Right lobe of liver (tissue), 6 donors: ENCODE measurements around the gene SLC38A10. TPM values are rescaled to one million over a fixed set of nuclear protein-coding genes. Genes with fewer than 3 reads are reported as not detected.

ENCODE experiments used
- ATAC-seq, 4 donors: fragments of 200-7000 bp; cut with Tn5 transposase; one replicate each; pipeline ENCODE4 v1.9.1; 2020; ENCODE audit warnings: mild to moderate bottlenecking in 4 of 4, moderate library complexity in 4 of 4
- DNase-seq, 3 donors: peaks; one replicate each; pipeline ENCODE4 v3.0.0-alpha.2; 2020
- H3K27ac ChIP-seq, 3 donors: fragments of 200-600 bp; one replicate each; pipeline ENCODE4 v1.8.0; 2022
- H3K27me3 ChIP-seq, 2 donors: fragments of 200-600 bp; one replicate each; pipeline ENCODE4 v1.8.0; 2022
- H3K36me3 ChIP-seq, 4 donors: fragments of 200-600 bp; sonication (generic) in 1 of 4; one replicate each; pipeline versions ENCODE4 v1.5.1 to v1.8.0; 2017 to 2022; ENCODE audit warnings: control low read depth in 1 of 4
- H3K4me1 ChIP-seq, 4 donors: fragments of 200-600 bp; sonication (generic) in 1 of 4; one replicate each; pipeline versions ENCODE4 v1.5.1 to v1.8.0; 2017 to 2022; ENCODE audit warnings: control low read depth in 1 of 4
- H3K4me3 ChIP-seq, 3 donors: fragments of 200-600 bp; one replicate each; pipeline ENCODE4 v1.8.0; 2022
- H3K9me3 ChIP-seq, 4 donors: fragments of 200-600 bp; sonication (generic) in 1 of 4; one replicate each; pipeline versions ENCODE4 v1.5.1 to v1.8.0; 2017 to 2022; ENCODE audit warnings: control low read depth in 1 of 4
- POLR2A ChIP-seq: fragments of 450-650 bp; IDR thresholded peaks from one replicate; pipeline ENCODE4 v1.6.1; 2017; ENCODE audit warnings: antibody characterized with exemption, mild to moderate bottlenecking
- WGBS: methylation state at CpG from one replicate; pipeline ENCODE4 v1.1.6; 2018; ENCODE audit warnings: low coverage, low lambda C conversion rate; ENCODE audit not compliant: insufficient coverage; ENCODE audit errors: missing lambda C conversion rate; 5-methylcytosine and 5-hydroxymethylcytosine counted together
- intact Hi-C, 2 donors: fragments of 100-400 bp; cut with DNase I; formaldehyde crosslinking; loops; one replicate each; pipeline versions ENCODE4 v1.11.2 to v1.14.1; 2022
- total RNA-seq, 6 experiments: library from RNA; depleted of rRNA in 2 of 6; stranded (reverse); fragments of >200 nt in 2 of 6; fragmentation: NEBNext Ultra II Directional in 3 of 6; extraction: Animal tissue kit (Norgen Biotek cat#: 25700) in 3 of 6; gene quantifications; one replicate each; pipeline versions ENCODE4 v1.1.0 to v1.2.4, GENCODE V29; 2016 to 2023
- TF ChIP-seq, protein P1 (sequence below), 4 donors: fragments of 200-600 bp in 3 of 4; fragments of 450-650 bp in 1 of 4; IDR thresholded peaks; one replicate each; pipeline versions ENCODE4 v1.5.1 to v1.8.0; 2016 to 2022; ENCODE audit warnings: antibody characterized with exemption in 4 of 4, mild to moderate bottlenecking in 2 of 4
- donor health status: DM: no; HTN: yes; CAD: no.
- donor health status: DM: no; HTN: no; CAD: no.
- donor health status: DM: no; HTN: no; CAD: no.
- donor health status: DM: no; HTN: yes; CAD: no.
- donor health status: DM: no; HTN: yes; CAD: no.

SLC38A10 gene
- total RNA-seq, 6 experiments from 2014 or later = 60.9 to 104 (median 86.1) TPM

DNA sequence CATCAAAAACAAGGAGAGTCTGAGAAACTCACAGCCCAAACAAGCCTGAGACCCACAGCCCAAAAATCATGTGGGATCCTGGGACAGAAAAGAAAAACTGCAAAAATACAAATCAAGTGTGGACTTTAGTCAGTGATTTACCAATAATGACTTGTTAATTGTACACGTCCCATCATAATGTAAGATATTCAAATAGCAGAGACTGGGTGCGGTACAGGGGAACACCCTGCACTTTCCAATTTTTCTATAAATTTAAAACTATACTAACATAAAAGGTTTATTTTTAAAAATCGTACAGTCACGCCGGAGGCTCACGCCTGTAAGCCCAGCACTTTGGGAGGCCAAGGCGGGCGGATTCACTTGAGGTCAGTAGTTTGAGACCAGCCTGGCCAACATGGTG, 81.1 kb downstream of the SLC38A10 start:
- WGBS = 91% methylated on average over 8 of the region's 8 CpGs
- ATAC-seq (no peak), DNase-seq (no peak)
- Histone ChIP-seq H3K4me1 (no peaks in the 10 kb centered on the region), H3K27ac (no peak overlapping the region), H3K27me3 (no peaks in the 10 kb centered on the region), H3K4me3 (no peak overlapping the region), H3K36me3 (no peaks in the 10 kb centered on the region), H3K9me3 (no peaks in the 10 kb centered on the region)
- intact Hi-C loops = no loop called here
- TF ChIP-seq, protein P1, sequence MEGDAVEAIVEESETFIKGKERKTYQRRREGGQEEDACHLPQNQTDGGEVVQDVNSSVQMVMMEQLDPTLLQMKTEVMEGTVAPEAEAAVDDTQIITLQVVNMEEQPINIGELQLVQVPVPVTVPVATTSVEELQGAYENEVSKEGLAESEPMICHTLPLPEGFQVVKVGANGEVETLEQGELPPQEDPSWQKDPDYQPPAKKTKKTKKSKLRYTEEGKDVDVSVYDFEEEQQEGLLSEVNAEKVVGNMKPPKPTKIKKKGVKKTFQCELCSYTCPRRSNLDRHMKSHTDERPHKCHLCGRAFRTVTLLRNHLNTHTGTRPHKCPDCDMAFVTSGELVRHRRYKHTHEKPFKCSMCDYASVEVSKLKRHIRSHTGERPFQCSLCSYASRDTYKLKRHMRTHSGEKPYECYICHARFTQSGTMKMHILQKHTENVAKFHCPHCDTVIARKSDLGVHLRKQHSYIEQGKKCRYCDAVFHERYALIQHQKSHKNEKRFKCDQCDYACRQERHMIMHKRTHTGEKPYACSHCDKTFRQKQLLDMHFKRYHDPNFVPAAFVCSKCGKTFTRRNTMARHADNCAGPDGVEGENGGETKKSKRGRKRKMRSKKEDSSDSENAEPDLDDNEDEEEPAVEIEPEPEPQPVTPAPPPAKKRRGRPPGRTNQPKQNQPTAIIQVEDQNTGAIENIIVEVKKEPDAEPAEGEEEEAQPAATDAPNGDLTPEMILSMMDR (IDR thresholded peaks at IDR 0.05) = no peak
- no peak for TF ChIP-seq POLR2A

DNA sequence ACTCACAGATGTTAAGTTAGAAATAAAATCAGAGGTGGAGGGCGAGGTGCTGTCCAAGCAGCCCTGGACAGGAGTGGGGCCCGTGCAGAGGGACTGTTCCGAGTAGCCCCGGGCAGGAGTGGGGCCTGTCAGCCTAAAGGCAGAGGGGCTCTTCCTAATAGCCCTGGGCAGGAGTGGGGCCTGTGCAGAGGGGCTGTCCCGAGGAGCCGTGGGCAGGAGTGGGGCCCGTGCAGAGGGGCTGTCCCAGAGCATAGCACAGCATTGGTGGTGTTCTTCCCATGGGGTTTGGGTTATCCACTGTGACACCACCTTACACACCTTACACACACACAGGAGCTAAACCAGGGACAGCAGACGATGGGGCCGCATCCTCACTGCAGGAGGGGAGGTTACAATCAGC, 82.7 kb downstream of the SLC38A10 start:
- no peak for TF ChIP-seq POLR2A
- TF ChIP-seq, protein P1 (IDR thresholded peaks at IDR 0.05) = no peak
- DNase-seq = no peak
- H3K4me1 ChIP-seq = no peaks in the 10 kb centered on the region
- H3K4me3 ChIP-seq = no peak overlapping the region
- peak in 2 of 4 donors; percentile 17 to 20 for ATAC-seq
- H3K27me3 ChIP-seq = no peaks in the 10 kb centered on the region
- no peaks in the 10 kb centered on the region for H3K9me3 ChIP-seq
- no peaks in the 10 kb centered on the region for H3K36me3 ChIP-seq
- WGBS = 96% methylated on average over 3 of the region's 9 CpGs
- no peak overlapping the region for H3K27ac ChIP-seq
- intact Hi-C loops = no loop called here

DNA sequence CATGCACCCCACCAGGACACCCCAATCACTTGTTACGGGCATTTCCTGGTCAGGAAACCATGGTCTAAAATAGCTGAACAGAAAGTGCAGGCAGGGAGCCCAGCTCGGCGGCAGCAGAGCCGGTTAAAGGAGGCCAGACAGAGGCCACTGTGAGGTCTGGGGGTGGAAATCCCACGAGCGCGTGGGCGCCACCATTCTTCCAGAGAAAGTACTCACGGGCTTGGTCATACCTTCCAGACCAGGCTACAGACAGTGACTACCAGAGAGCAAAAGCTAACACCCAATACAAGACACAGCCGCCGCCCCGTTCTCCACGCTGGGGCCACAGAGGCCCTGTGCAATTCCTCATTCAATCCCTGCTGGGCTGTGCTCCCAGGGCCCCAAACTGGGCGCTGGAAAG, 84.2 kb downstream of the SLC38A10 start:
- no peaks in the 10 kb centered on the region for H3K4me1 ChIP-seq
- no peaks in the 10 kb centered on the region for H3K36me3 ChIP-seq
- TF ChIP-seq, protein P1 (IDR thresholded peaks at IDR 0.05) = no peak
- no peak for TF ChIP-seq POLR2A
- peak in 1 of 4 donors; percentile 23 for ATAC-seq
- no peak overlapping the region for H3K27ac ChIP-seq
- no peak overlapping the region for H3K4me3 ChIP-seq
- no peaks in the 10 kb centered on the region for H3K27me3 ChIP-seq
- DNase-seq = no peak
- H3K9me3 ChIP-seq = no peaks in the 10 kb centered on the region
- 48% methylated on average over 6 of the region's 14 CpGs for WGBS
- intact Hi-C loops = no loop called here

DNA sequence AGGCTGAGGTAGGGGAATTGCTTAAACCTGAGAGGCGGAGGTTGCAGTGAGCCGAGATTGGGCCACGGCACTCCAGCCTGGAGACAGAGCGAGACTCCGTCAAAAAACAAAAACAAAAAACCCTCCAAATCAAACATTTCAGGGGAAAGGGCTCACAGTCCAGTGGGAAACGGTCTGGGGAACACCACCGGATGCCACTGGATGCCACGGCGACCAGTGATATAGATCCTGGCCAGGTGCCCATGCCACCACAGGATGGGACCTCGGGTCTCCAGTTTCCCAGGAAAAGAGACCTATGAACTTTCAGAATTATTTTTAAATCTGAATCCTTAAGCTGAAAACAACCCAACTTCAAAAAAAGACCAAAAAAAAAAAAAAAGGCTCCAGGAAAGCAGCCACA, 84.6 kb downstream of the SLC38A10 start:
- ATAC-seq (no peak), DNase-seq (no peak)
- Histone ChIP-seq H3K36me3 (no peaks in the 10 kb centered on the region), H3K9me3 (no peaks in the 10 kb centered on the region), H3K4me3 (no peak overlapping the region), H3K4me1 (no peaks in the 10 kb centered on the region), H3K27ac (no peak overlapping the region), H3K27me3 (no peaks in the 10 kb centered on the region)
- WGBS = 68% methylated on average over 10 of the region's 10 CpGs
- TF ChIP-seq, protein P1 (IDR thresholded peaks at IDR 0.05) = no peak
- TF ChIP-seq POLR2A = no peak
- intact Hi-C loops = no loop called here

DNA sequence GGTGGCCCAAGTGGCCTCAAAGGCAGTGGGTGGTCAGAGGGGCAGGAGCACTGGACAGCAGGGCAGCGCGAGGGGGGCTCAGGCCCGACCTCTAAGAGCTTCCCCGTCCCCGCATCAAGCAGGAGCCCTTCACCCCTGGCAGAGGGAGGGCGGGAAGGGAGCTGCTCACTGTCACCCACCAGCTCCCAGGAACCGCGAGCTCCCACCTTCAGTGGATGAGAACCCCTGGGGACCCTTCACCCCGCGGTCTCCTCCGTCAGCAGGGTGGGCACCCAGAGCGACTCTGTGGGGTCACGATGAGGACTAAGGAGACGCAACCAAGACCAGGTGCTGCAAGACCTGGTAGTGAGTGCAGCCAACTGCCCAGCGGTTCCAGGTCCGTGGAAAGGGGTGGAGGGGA, 86.0 kb downstream of the SLC38A10 start:
- WGBS = 80% methylated on average over 1 of the region's 16 CpGs
- intact Hi-C loops = no loop called here
- no peaks in the 10 kb centered on the region for H3K36me3 ChIP-seq
- H3K27ac ChIP-seq = no peak overlapping the region
- DNase-seq (no peak), ATAC-seq (no peak)
- no peaks in the 10 kb centered on the region for H3K4me1 ChIP-seq
- H3K9me3 ChIP-seq = no peaks in the 10 kb centered on the region
- TF ChIP-seq, protein P1 (IDR thresholded peaks at IDR 0.05) = no peak
- TF ChIP-seq POLR2A = no peak
- H3K4me3 ChIP-seq = no peak overlapping the region
- no peaks in the 10 kb centered on the region for H3K27me3 ChIP-seq
